HCT116 (cell line): ENCODE results near the gene GALK1.

Experiments used
- CEBPB ChIP-seq: IDR thresholded peaks from 2 replicates; pipeline ENCODE4 v1.6.1; 2012; ENCODE audit warnings: low read depth
- ELF1 ChIP-seq: IDR thresholded peaks from 2 replicates; pipeline ENCODE4 v1.6.1; 2012; ENCODE audit warnings: low read depth, borderline replicate concordance
- EZH2phosphoT487 ChIP-seq: fragments of 200-600 bp; IDR thresholded peaks from 2 replicates; pipeline ENCODE4 v1.6.1; 2018; ENCODE audit warnings: antibody characterized with exemption, borderline replicate concordance
- POLR2A ChIP-seq: IDR thresholded peaks from 2 replicates; pipeline ENCODE4 v1.7.0; 2011; ENCODE audit warnings: borderline replicate concordance; ENCODE audit not compliant: insufficient read depth, insufficient read length; ENCODE audit errors: extremely low read depth
- TF ChIP-seq, protein P1 (sequence below), 3 experiments: fragments of 200-600 bp in 1 of 3; sonication (generic) in 1 of 3; IDR thresholded peaks in 2 of 3; conservative IDR thresholded peaks in 1 of 3; 2 replicates each; pipeline ENCODE4 v1.5.1; 2012 to 2017; ENCODE audit warnings: low read depth in 2 of 3, low read length in 2 of 3, antibody characterized with exemption in 1 of 3, borderline replicate concordance in 1 of 3, control low read depth in 1 of 3, mild to moderate bottlenecking in 1 of 3, mixed read lengths in 1 of 3, mixed run types in 1 of 3, moderate library complexity in 1 of 3; ENCODE audit not compliant: insufficient read depth in 1 of 3

DNA sequence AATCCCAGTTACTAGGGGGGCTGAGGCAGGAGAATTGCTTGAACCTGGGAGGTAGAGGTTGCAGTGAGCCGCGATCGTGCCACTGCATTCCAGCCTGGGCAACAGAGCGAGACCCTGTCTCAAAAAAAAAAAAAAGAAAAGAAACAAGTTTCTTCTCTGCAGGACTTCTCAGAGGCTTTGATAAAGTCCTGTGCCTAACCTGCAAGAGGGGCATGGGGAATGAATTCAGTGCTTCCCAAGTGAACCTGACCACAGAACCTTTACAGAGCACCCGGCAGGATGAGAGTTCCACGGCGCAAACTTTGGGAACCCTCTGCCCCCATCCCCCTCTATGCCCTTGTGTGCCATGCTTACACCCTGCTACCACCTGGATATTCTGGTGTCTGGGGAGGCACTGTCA lies 25.8 kb downstream of the GALK1 start:
- TF ChIP-seq, protein P1, sequence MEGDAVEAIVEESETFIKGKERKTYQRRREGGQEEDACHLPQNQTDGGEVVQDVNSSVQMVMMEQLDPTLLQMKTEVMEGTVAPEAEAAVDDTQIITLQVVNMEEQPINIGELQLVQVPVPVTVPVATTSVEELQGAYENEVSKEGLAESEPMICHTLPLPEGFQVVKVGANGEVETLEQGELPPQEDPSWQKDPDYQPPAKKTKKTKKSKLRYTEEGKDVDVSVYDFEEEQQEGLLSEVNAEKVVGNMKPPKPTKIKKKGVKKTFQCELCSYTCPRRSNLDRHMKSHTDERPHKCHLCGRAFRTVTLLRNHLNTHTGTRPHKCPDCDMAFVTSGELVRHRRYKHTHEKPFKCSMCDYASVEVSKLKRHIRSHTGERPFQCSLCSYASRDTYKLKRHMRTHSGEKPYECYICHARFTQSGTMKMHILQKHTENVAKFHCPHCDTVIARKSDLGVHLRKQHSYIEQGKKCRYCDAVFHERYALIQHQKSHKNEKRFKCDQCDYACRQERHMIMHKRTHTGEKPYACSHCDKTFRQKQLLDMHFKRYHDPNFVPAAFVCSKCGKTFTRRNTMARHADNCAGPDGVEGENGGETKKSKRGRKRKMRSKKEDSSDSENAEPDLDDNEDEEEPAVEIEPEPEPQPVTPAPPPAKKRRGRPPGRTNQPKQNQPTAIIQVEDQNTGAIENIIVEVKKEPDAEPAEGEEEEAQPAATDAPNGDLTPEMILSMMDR (IDR thresholded peaks at IDR 0.05 in 2 of 3, conservative IDR thresholded peaks at IDR 0.05 in 1 of 3; ENCODE audit: borderline replicate concordance in 1 of 3, insufficient read depth in 1 of 3, low read depth in 2 of 3, low read length in 2 of 3): no peak
- TF ChIP-seq POLR2A (no peak), ELF1 (no peak), EZH2phosphoT487 (no peak), CEBPB (no peak)
